Germinal center (tissue), 1 donor: ENCODE measurements around the gene ALDH3B1.

ENCODE experiments used
- DNase-seq: peaks from one replicate; pipeline ENCODE4 v3.0.0; 2012; ENCODE audit warnings: mixed read lengths, low spot score

The ALDH3B1 gene

GRCh38 chr11:68071281-68072048 lies 61.3 kb downstream of the ALDH3B1 start:
- no peak for DNase-seq

GRCh38 chr11:68074584-68075352 lies 64.6 kb downstream of the ALDH3B1 start:
- no peak for DNase-seq

- DNase-seq, result no peak
These were observed 66.4 kb downstream of the ALDH3B1 start for GRCh38 chr11:68076371-68077042.

- no peak for DNase-seq
These were observed 67.8 kb downstream of the ALDH3B1 start for GRCh38 chr11:68077617-68078582.
